ENCODE measurements around the gene AASDHPPT. TPM values are rescaled to one million over a fixed set of nuclear protein-coding genes. Genes with fewer than 3 reads are reported as not detected.

The AASDHPPT gene
- total RNA-seq, 1 experiment from 2014 or later, result 63.4 TPM

GRCh38 chr11:106128740-106129139 lies 51.3 kb downstream of the AASDHPPT start:
- ATAC-seq (no peak), DNase-seq (ENCODE audit: low read depth, low spot score) (no peak)
- Histone ChIP-seq H3K4me1 (ENCODE audit: control insufficient read depth, insufficient read depth, low read length) (no peaks in the 10 kb centered on the region), H3K27ac (ENCODE audit: low read length) (no peak overlapping the region), H3K27me3 (ENCODE audit: control insufficient read depth, insufficient read depth, low read length) (peaks cover 11% of the 10 kb centered on the region), H3K36me3 (ENCODE audit: control insufficient read depth, insufficient read depth, low read length) (no peaks in the 10 kb centered on the region), H3K4me3 (ENCODE audit: low read depth in 2 of 2, low read length in 2 of 2) (no peak overlapping the region), H3K9me3 (ENCODE audit: control insufficient read depth, insufficient read depth, low read depth, low read length) (no peaks in the 10 kb centered on the region)
- BruUV-seq (replicated peaks), result no TSS peak
- POLR2A ChIA-PET, result no interaction called here
- TF ChIP-seq REST (IDR thresholded peaks at IDR 0.05; ENCODE audit: insufficient read depth in 1 of 2, low read depth in 2 of 2, low read length in 1 of 2) (no peak), CTCF (IDR thresholded peaks at IDR 0.05) (no peak), TCF7L2 (IDR thresholded peaks at IDR 0.05; ENCODE audit: low read depth, low read length) (no peak), POLR2AphosphoS5 (IDR thresholded peaks at IDR 0.05; ENCODE audit: low read depth, low read length) (no peak), SIN3A (IDR thresholded peaks at IDR 0.05; ENCODE audit: borderline replicate concordance, insufficient read depth, low read depth, low read length) (no peak)
- in situ Hi-C loops (cut with HindIII; ENCODE audit: low pct_unique_long_range_greater_than_20kb, low sequenced_read_pairs) (no loop called here), intact Hi-C loops (cut with micrococcal nuclease; ENCODE audit: unreplicated experiment) (no loop called here)
- CTCF ChIA-PET, result no interaction called here

GRCh38 chr11:106131998-106132397 lies 54.5 kb downstream of the AASDHPPT start:
- in situ Hi-C loops (cut with HindIII; ENCODE audit: low pct_unique_long_range_greater_than_20kb, low sequenced_read_pairs), result no loop called here
- Histone ChIP-seq H3K4me3 (ENCODE audit: low read depth in 2 of 2, low read length in 2 of 2) (no peak overlapping the region), H3K4me1 (ENCODE audit: control insufficient read depth, insufficient read depth, low read length) (no peaks in the 10 kb centered on the region; the same call in 1 of the 2 replicates), H3K9me3 (ENCODE audit: control insufficient read depth, insufficient read depth, low read depth, low read length) (no peaks in the 10 kb centered on the region), H3K36me3 (ENCODE audit: control insufficient read depth, insufficient read depth, low read length) (no peaks in the 10 kb centered on the region), H3K27me3 (ENCODE audit: control insufficient read depth, insufficient read depth, low read length) (peaks cover 11% of the 10 kb centered on the region), H3K27ac (ENCODE audit: low read length) (no peak overlapping the region)
- DNase-seq (ENCODE audit: low read depth, low spot score), result no peak
- ChIA-PET POLR2A (no interaction called here), CTCF (no interaction called here)
- no peak for ATAC-seq
- BruUV-seq (replicated peaks), result no TSS peak
- TF ChIP-seq SIN3A (IDR thresholded peaks at IDR 0.05; ENCODE audit: borderline replicate concordance, insufficient read depth, low read depth, low read length) (no peak), CTCF (IDR thresholded peaks at IDR 0.05) (no peak), TCF7L2 (IDR thresholded peaks at IDR 0.05; ENCODE audit: low read depth, low read length) (no peak), REST (IDR thresholded peaks at IDR 0.05; ENCODE audit: insufficient read depth in 1 of 2, low read depth in 2 of 2, low read length in 1 of 2) (no peak), POLR2AphosphoS5 (IDR thresholded peaks at IDR 0.05; ENCODE audit: low read depth, low read length) (no peak)
- intact Hi-C loops (cut with micrococcal nuclease; ENCODE audit: unreplicated experiment), result no loop called here

Measured in Panc1 (cell line).